Urinary bladder (tissue), 4 donors: ENCODE measurements around the gene SMAP2. TPM values are rescaled to one million over a fixed set of nuclear protein-coding genes. Genes with fewer than 3 reads are reported as not detected.

Source experiments
- DNase-seq: peaks from one replicate; pipeline ENCODE4 v3.0.0-alpha.2; 2015; ENCODE audit errors: extremely low spot score
- H3K27ac ChIP-seq: one replicate; pipeline ENCODE4 v1.5.1; 2013; ENCODE audit warnings: low read depth, mild to moderate bottlenecking, moderate library complexity
- H3K36me3 ChIP-seq: one replicate; pipeline ENCODE4 v1.6.1; 2013; ENCODE audit warnings: mild to moderate bottlenecking, moderate library complexity; ENCODE audit not compliant: insufficient read depth
- H3K4me1 ChIP-seq: one replicate; pipeline ENCODE4 v1.6.1; 2013; ENCODE audit warnings: mild to moderate bottlenecking, moderate library complexity; ENCODE audit not compliant: insufficient read depth
- H3K4me3 ChIP-seq: one replicate; pipeline ENCODE4 v1.5.1; 2013; ENCODE audit warnings: low read depth, low read length
- WGBS: extraction: QIAGEN DNeasy Blood & Tissue Kit; methylation state at CpG from one replicate; pipeline ENCODE4 v1.1.7; 2013; 5-methylcytosine and 5-hydroxymethylcytosine counted together
- polyA plus RNA-seq: library from polyadenylated mRNA; stranded (reverse); fragments of 200-250 nt; gene quantifications from one replicate; pipeline ENCODE4 v1.2.3, GENCODE V29; 2013
- total RNA-seq: library from RNA; depleted of rRNA; stranded (reverse); fragments of >200 nt; gene quantifications from one replicate; pipeline ENCODE4 v1.2.3, GENCODE V29; 2014
- donor health status: healthy with polysubstance abuse.
- donor health status: healthy.

The SMAP2 gene
- total and polyA plus RNA-seq, 2 donors, result 17.0 to 47.3 TPM

GRCh38 chr1:40357625-40358024 lies 15.9 kb upstream of the SMAP2 start:
- Histone ChIP-seq H3K27ac (no peak overlapping the region), H3K4me1 (no peaks in the 10 kb centered on the region), H3K36me3 (no peaks in the 10 kb centered on the region), H3K4me3 (no peak overlapping the region)
- DNase-seq, result no peak

GRCh38 chr1:40360631-40361030 lies 12.9 kb upstream of the SMAP2 start:
- no peaks in the 10 kb centered on the region for H3K4me1 ChIP-seq
- H3K36me3 ChIP-seq, result no peaks in the 10 kb centered on the region
- DNase-seq, result no peak
- no peak overlapping the region for H3K27ac ChIP-seq
- H3K4me3 ChIP-seq, result no peak overlapping the region

DNA sequence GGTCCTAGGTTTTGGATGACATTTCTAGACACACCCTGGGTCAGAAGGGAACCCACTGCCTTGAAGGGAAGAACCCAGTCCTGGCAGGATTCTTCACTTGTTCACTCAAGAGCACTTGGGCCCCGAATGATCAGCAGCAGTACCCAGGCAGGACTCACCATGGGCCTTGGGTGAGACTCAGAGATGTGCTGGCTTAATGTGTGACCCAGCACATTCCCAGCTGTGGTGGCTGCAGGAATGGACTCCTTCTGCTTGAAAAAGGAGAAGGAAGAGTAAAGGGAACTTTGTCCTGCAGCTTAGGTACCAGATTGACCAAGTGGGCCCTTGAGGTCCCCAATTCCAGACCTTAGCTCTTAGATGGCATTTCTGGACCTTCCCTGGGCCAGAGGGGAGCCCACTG lies 12.3 kb upstream of the SMAP2 start:
- Histone ChIP-seq H3K27ac (no peak overlapping the region), H3K4me1 (no peaks in the 10 kb centered on the region), H3K36me3 (no peaks in the 10 kb centered on the region), H3K4me3 (no peak overlapping the region)
- WGBS, result 92% methylated on average over 1 of the region's 1 CpG
- DNase-seq, result no peak

GRCh38 chr1:40361637-40362036 lies 11.9 kb upstream of the SMAP2 start:
- WGBS, result 91% methylated on average over 4 of the region's 4 CpGs
- H3K27ac ChIP-seq, result no peak overlapping the region
- H3K36me3 ChIP-seq, result no peaks in the 10 kb centered on the region
- DNase-seq, result no peak
- H3K4me3 ChIP-seq, result no peak overlapping the region
- no peaks in the 10 kb centered on the region for H3K4me1 ChIP-seq

DNA sequence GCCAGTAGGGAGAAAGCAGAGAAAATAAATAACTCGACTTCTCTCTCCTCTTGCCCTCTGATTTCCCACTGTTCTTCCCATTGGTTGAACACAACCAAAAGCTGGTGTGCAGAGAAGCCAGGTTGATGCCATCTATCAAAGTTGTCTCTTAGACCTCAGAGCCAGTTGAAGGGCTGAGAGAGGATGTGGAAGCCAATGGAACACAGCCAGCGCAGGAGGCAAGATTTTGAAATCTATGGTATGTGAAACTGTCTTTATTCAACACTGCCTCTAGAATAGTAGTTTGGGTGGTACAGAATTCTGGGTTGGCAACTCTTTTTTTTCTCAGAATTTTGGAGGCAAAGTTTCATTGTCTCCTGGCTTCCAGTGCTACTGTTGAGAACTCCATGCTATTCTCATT lies 11.3 kb upstream of the SMAP2 start:
- WGBS, result 86% methylated on average over 2 of the region's 2 CpGs
- no peaks in the 10 kb centered on the region for H3K4me1 ChIP-seq
- H3K27ac ChIP-seq, result no peak overlapping the region
- DNase-seq, result no peak
- H3K36me3 ChIP-seq, result no peaks in the 10 kb centered on the region
- H3K4me3 ChIP-seq, result no peak overlapping the region

DNA sequence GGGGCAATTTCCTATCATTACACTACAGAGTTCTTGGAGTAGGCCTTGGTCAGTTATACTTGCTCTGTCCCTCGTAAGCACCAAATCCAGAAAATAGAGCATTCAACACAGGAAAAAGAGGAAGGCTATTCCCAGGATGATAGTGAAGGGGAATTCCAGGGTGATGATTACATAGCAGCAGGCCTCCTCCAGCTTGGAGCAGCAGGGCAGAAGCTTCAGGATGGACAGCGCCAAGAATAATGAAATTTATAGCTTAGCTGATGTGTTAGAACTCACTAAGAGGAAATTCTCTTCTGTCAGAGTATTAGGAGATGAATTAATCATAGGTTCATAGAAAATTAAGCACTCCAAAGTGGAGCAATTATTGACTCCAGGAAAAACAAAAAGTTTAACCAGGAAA lies 10.8 kb upstream of the SMAP2 start:
- no peak for DNase-seq
- Histone ChIP-seq H3K36me3 (no peaks in the 10 kb centered on the region), H3K4me3 (no peak overlapping the region), H3K4me1 (no peaks in the 10 kb centered on the region), H3K27ac (no peak overlapping the region)
- 56% methylated on average over 2 of the region's 2 CpGs for WGBS

DNA sequence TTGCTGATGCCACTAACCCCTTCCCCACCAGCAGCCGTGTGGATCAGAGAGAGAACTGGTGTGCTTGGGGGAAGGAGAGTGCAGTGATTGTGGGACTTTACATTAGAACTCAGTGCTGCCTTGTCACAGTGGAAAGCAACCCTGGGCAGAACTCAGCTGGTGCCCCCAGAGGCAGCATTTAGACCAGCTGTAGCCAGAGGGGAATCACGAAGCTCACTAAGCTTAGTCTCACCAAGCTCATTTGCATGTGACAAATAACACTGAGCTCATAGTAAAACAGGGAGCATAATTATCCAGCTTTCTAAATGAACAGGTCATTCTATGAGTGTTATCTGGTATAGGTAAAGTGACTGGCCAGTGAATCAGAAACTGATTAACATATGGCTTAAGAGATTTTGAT lies 9.8 kb upstream of the SMAP2 start:
- H3K4me3 ChIP-seq, result no peak overlapping the region
- H3K27ac ChIP-seq, result no peak overlapping the region
- H3K36me3 ChIP-seq, result no peaks in the 10 kb centered on the region
- WGBS, result 32% methylated on average over 2 of the region's 2 CpGs
- H3K4me1 ChIP-seq, result no peaks in the 10 kb centered on the region
- DNase-seq, result no peak

- no peak for DNase-seq
- WGBS, result 65% methylated on average over 4 of the region's 4 CpGs
- Histone ChIP-seq H3K4me1 (no peaks in the 10 kb centered on the region), H3K36me3 (no peaks in the 10 kb centered on the region), H3K4me3 (no peak overlapping the region), H3K27ac (no peak overlapping the region)
These were observed 1.7 kb upstream of the SMAP2 start for GRCh38 chr1:40371707-40372258.

DNA sequence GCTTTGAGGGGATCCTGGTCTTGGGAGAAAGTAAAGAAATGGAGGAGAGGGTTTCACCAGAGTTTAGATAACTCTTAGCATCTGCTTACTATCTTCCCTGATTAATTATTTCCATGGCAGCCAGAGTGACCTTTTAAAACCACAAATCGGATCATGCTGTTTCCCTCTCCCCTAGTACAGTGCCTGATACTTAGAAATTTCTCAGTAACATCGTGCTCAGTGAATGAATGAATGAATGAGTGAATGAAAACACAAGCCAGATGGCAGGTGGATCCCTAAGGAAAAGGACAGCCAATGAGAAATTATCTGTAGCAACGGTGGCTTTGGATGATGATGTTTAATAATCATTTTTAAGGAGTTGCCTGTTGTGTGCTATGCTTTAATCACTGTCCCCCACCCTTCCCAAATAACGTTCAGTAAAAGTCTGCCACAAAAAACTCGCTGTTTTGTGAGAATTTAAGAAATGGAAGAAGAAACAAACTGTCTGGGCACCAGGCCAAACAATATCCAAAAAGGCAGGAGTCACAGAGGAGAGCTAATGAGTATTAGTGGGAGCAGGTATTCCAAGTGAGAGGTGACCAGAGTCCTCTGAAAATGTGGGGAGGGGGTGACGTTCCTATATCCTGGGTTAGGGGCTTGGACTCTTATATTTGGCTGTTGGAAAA lies 737 bp upstream of the SMAP2 start:
- no peaks in the 10 kb centered on the region for H3K36me3 ChIP-seq
- H3K4me1 ChIP-seq, result no peaks in the 10 kb centered on the region
- 40% methylated on average over 6 of the region's 6 CpGs for WGBS
- no peak overlapping the region for H3K27ac ChIP-seq
- DNase-seq, result no peak
- peak overlapping the region; percentile 99 for H3K4me3 ChIP-seq

DNA sequence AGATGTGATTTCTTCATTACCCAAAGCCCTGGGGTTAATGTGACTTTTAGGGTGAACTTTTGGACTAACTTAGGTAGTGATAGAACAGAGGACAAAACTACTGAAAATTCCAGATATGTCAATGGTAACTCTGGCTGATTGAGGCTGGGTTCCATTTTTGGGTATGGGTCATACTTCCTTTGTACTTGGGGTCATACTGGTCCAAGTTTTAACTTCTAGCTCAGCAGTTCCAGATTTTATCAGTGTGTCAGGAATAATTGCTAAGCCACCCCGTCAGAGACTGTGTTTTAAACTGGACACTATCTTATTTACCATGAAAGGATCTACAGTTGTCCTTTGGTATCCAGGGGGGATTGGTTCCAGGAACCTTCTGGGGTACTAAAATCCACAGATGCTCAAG lies 4.0 kb downstream of the SMAP2 start:
- H3K4me1 ChIP-seq, result no peaks in the 10 kb centered on the region
- WGBS, result 48% methylated on average over 1 of the region's 1 CpG

GRCh38 chr1:40379785-40380452 lies 6.4 kb downstream of the SMAP2 start:
- no peak for DNase-seq
- 2% methylated on average over 1 of the region's 1 CpG for WGBS
- H3K36me3 ChIP-seq, result peaks cover 3% of the 10 kb centered on the region
- no peaks in the 10 kb centered on the region for H3K4me1 ChIP-seq
- H3K4me3 ChIP-seq, result no peak overlapping the region
- peak overlapping the region; percentile 59 for H3K27ac ChIP-seq

More for the DNA sequence above, 4.0 kb downstream of the SMAP2 start:
- no peak for DNase-seq
- Histone ChIP-seq H3K27ac (no peak overlapping the region), H3K4me3 (no peak overlapping the region), H3K36me3 (peaks cover 3% of the 10 kb centered on the region)

DNA sequence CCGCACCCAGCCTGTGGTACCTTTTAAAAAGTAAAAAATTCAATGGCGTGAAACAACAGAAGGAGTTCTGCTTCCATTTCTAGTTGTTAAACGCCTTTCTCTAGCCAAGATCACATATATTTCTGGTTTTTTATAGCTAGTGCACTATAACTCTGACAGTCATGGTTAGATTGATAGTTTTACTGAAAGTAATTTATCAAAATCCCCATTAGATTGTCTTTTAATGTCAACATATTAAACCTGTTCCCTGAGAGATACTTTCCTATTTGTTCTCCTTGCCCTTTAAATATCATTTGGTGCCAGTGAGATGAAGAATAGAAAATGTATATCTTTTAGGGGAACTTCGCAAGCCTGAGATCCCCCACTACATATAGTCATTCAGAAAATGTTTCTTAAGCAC lies 7.3 kb downstream of the SMAP2 start:
- no peak for DNase-seq
- peaks cover 3% of the 10 kb centered on the region for H3K36me3 ChIP-seq
- H3K27ac ChIP-seq, result no peak overlapping the region
- 93% methylated on average over 4 of the region's 4 CpGs for WGBS
- no peaks in the 10 kb centered on the region for H3K4me1 ChIP-seq
- no peak overlapping the region for H3K4me3 ChIP-seq

GRCh38 chr1:40381268-40382107 lies 8.0 kb downstream of the SMAP2 start:
- H3K4me1 ChIP-seq, result no peaks in the 10 kb centered on the region

DNA sequence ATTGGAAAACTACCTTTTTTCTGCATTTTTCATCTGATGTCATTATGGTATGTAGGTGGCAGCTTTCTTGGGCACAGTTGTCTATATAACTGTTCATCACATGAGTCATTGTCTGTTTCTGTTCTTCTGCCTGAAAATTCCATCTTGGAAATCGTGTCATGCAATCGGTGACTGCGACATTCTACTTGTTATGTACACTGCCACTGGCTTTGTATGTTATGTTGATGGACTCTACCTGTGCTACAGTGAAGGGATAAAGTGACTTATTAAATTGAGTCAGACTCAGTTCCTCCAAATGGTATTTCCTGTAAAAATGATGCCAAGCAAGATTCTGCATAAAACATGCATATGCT lies 8.6 kb downstream of the SMAP2 start:
- Histone ChIP-seq H3K4me3 (no peak overlapping the region), H3K27ac (peak overlapping the region; percentile 74)
- 85% methylated on average over 3 of the region's 3 CpGs for WGBS

More at GRCh38 chr1:40381268-40382107, 8.0 kb downstream of the SMAP2 start:
- H3K4me3 ChIP-seq, result no peak overlapping the region
- no peak for DNase-seq
- H3K27ac ChIP-seq, result peak overlapping the region; percentile 16
- H3K36me3 ChIP-seq, result peaks cover 3% of the 10 kb centered on the region
- 76% methylated on average over 7 of the region's 7 CpGs for WGBS

More for the DNA sequence above, 8.6 kb downstream of the SMAP2 start:
- Histone ChIP-seq H3K4me1 (no peaks in the 10 kb centered on the region), H3K36me3 (peaks cover 3% of the 10 kb centered on the region)
- no peak for DNase-seq
